HEK293 (cell line): ENCODE measurements around the gene HOXA10.

Experiments
- CTCF ChIA-PET: fragments of 350-600 bp; formaldehyde crosslinking; extraction: SDS; loops from one replicate; lab custom pipeline; 2021; ENCODE audit warnings: antibody characterized with exemption; lab: Yijun Ruan, JAX
- POLR2A ChIA-PET: fragments of 300-600 bp; formaldehyde crosslinking; extraction: SDS; loops from one replicate; lab custom pipeline; 2020; ENCODE audit warnings: antibody characterized with exemption, inconsistent platforms; lab: Yijun Ruan, JAX
- H3K27ac ChIP-seq: fragments of 200-500 bp; sonication (Bioruptor generic); 2 replicates; pipeline ENCODE4 v1.5.1; 2014; ENCODE audit warnings: low read depth, low read length, control low read depth, inconsistent platforms; ENCODE audit errors: extremely low read depth
- H3K36me3 ChIP-seq, 2 experiments: fragments of 200-500 bp in 1 of 2; sonication (Bioruptor generic) in 1 of 2; 1 replicate in 1 of 2; 2 replicates in 1 of 2; pipeline ENCODE4 v1.5.1; 2014 to 2017; ENCODE audit warnings: inconsistent platforms in 2 of 2, low read length in 2 of 2; ENCODE audit not compliant: control insufficient read depth in 2 of 2, insufficient read depth in 1 of 2
- H3K4me1 ChIP-seq: fragments of 200-500 bp; sonication (Bioruptor generic); 2 replicates; pipeline ENCODE4 v1.5.1; 2014; ENCODE audit warnings: mild to moderate bottlenecking, low read length, inconsistent platforms; ENCODE audit not compliant: control insufficient read depth, insufficient read depth
- H3K4me3 ChIP-seq: 2 replicates; pipeline ENCODE4 v1.5.1; 2011; ENCODE audit warnings: low read depth, mild to moderate bottlenecking, control low read depth, low read length, moderate library complexity
- H3K9me3 ChIP-seq: fragments of 200-500 bp; sonication (Bioruptor generic); 2 replicates; pipeline ENCODE4 v1.5.1; 2014; ENCODE audit warnings: low read depth, low read length, inconsistent platforms; ENCODE audit not compliant: control insufficient read depth, insufficient read depth
- BCL11A ChIP-seq: fragments of 450-650 bp; formaldehyde crosslinking; IDR thresholded peaks from 2 replicates; pipeline ENCODE4 v1.5.1; 2016; ENCODE audit warnings: low read depth, missing biosample characterization, missing genetic modification characterization
- GLI4 ChIP-seq: fragments of 450-650 bp; formaldehyde crosslinking; IDR thresholded peaks from 2 replicates; pipeline ENCODE4 v1.5.1; 2016; ENCODE audit warnings: missing biosample characterization, missing genetic modification characterization
- IKZF3 ChIP-seq: fragments of 450-650 bp; IDR thresholded peaks from 2 replicates; pipeline ENCODE4 v1.5.0; 2018; ENCODE audit warnings: missing biosample characterization, mild to moderate bottlenecking, missing genetic modification characterization, moderate library complexity
- MZF1 ChIP-seq: fragments of 450-650 bp; formaldehyde crosslinking; IDR thresholded peaks from 2 replicates; pipeline ENCODE4 v1.5.1; 2017; ENCODE audit warnings: missing biosample characterization, missing genetic modification characterization, borderline replicate concordance
- SETDB1 ChIP-seq: IDR thresholded peaks from one replicate; pipeline ENCODE4 v1.6.1; 2017; ENCODE audit warnings: mild to moderate bottlenecking, low read length, moderate library complexity, mixed read lengths; ENCODE audit not compliant: insufficient read length
- TCF7L2 ChIP-seq: IDR thresholded peaks from 2 replicates; pipeline ENCODE4 v1.6.1; 2011; ENCODE audit warnings: low read depth, mild to moderate bottlenecking, inconsistent platforms, low read length, moderate library complexity, borderline replicate concordance
- ZFHX2 ChIP-seq: fragments of 450-650 bp; formaldehyde crosslinking; conservative IDR thresholded peaks from 2 replicates; pipeline ENCODE4 v1.5.1; 2016; ENCODE audit warnings: missing biosample characterization, missing genetic modification characterization
- ZFP37 ChIP-seq: fragments of 450-650 bp; formaldehyde crosslinking; IDR thresholded peaks from 2 replicates; pipeline ENCODE4 v1.5.1; 2016; ENCODE audit warnings: missing biosample characterization, missing genetic modification characterization
- ZIC2 ChIP-seq: fragments of 450-650 bp; formaldehyde crosslinking; IDR thresholded peaks from 2 replicates; pipeline ENCODE4 v1.5.1; 2016; ENCODE audit warnings: missing biosample characterization, missing genetic modification characterization
- ZNF16 ChIP-seq: fragments of 450-650 bp; formaldehyde crosslinking; IDR thresholded peaks from 2 replicates; pipeline ENCODE4 v1.5.1; 2016; ENCODE audit warnings: low read depth, missing biosample characterization, missing genetic modification characterization
- ZNF214 ChIP-seq: fragments of 450-650 bp; formaldehyde crosslinking; IDR thresholded peaks from 2 replicates; pipeline ENCODE4 v1.5.1; 2017; ENCODE audit warnings: missing biosample characterization, mild to moderate bottlenecking, missing genetic modification characterization, borderline replicate concordance
- ZNF223 ChIP-seq: fragments of 450-650 bp; formaldehyde crosslinking; IDR thresholded peaks from 2 replicates; pipeline ENCODE4 v1.5.1; 2016; ENCODE audit warnings: missing biosample characterization, missing genetic modification characterization
- ZNF274 ChIP-seq, 2 experiments: fragments of 200-500 bp in 1 of 2; fragments of 450-650 bp in 1 of 2; sonication (Bioruptor generic) in 1 of 2; formaldehyde crosslinking in 1 of 2; IDR thresholded peaks; 2 replicates each; pipeline versions ENCODE4 v1.5.1 to v1.6.1; 2014 to 2016; ENCODE audit warnings: borderline replicate concordance in 1 of 2, inconsistent platforms in 1 of 2, low read length in 1 of 2, missing biosample characterization in 1 of 2, missing genetic modification characterization in 1 of 2
- ZNF394 ChIP-seq: fragments of 450-650 bp; formaldehyde crosslinking; IDR thresholded peaks from 2 replicates; pipeline ENCODE4 v1.5.1; 2016; ENCODE audit warnings: missing biosample characterization, missing genetic modification characterization, mild to moderate bottlenecking, moderate library complexity, borderline replicate concordance
- ZNF423 ChIP-seq: fragments of 450-650 bp; formaldehyde crosslinking; IDR thresholded peaks from 2 replicates; pipeline ENCODE4 v1.5.1; 2016; ENCODE audit warnings: missing biosample characterization, missing genetic modification characterization
- ZNF510 ChIP-seq: fragments of 450-650 bp; formaldehyde crosslinking; IDR thresholded peaks from 2 replicates; pipeline ENCODE4 v1.5.1; 2018; ENCODE audit warnings: mild to moderate bottlenecking, missing genetic modification characterization, missing biosample characterization; ENCODE audit not compliant: insufficient replicate concordance
- ZNF513 ChIP-seq: fragments of 450-650 bp; IDR thresholded peaks from 2 replicates; pipeline ENCODE4 v1.5.1; 2018; ENCODE audit warnings: missing biosample characterization, missing genetic modification characterization
- ZNF529 ChIP-seq: fragments of 450-650 bp; formaldehyde crosslinking; IDR thresholded peaks from 2 replicates; pipeline ENCODE4 v1.5.1; 2017; ENCODE audit warnings: missing genetic modification characterization, missing biosample characterization; ENCODE audit not compliant: insufficient replicate concordance
- ZNF558 ChIP-seq: fragments of 450-650 bp; formaldehyde crosslinking; IDR thresholded peaks from 2 replicates; pipeline ENCODE4 v1.5.1; 2016; ENCODE audit warnings: missing biosample characterization, missing genetic modification characterization
- ZNF560 ChIP-seq: fragments of 450-650 bp; formaldehyde crosslinking; IDR thresholded peaks from 2 replicates; pipeline ENCODE4 v1.5.1; 2017; ENCODE audit warnings: missing biosample characterization, missing genetic modification characterization, borderline replicate concordance
- ZNF645 ChIP-seq: fragments of 450-650 bp; formaldehyde crosslinking; IDR thresholded peaks from 2 replicates; pipeline ENCODE4; 2016; ENCODE audit warnings: missing biosample characterization, missing genetic modification characterization
- ZNF677 ChIP-seq: fragments of 450-650 bp; IDR thresholded peaks from 2 replicates; pipeline ENCODE4 v1.5.0; 2018; ENCODE audit warnings: missing biosample characterization, mild to moderate bottlenecking, missing genetic modification characterization, moderate library complexity
- TF ChIP-seq, protein P1 (sequence below): fragments of 450-650 bp; formaldehyde crosslinking; IDR thresholded peaks from 2 replicates; pipeline ENCODE4 v1.5.1; 2016; ENCODE audit warnings: missing biosample characterization, missing genetic modification characterization
- TF ChIP-seq, protein P2 (sequence below): fragments of 450-650 bp; formaldehyde crosslinking; IDR thresholded peaks from 2 replicates; pipeline ENCODE4 v1.5.1; 2016; ENCODE audit warnings: missing biosample characterization, missing genetic modification characterization, low read depth
- TF ChIP-seq, protein P3 (sequence below): fragments of 450-650 bp; formaldehyde crosslinking; IDR thresholded peaks from 2 replicates; pipeline ENCODE4 v1.5.1; 2016; ENCODE audit warnings: missing biosample characterization, missing genetic modification characterization

HOXA10 gene

GRCh38 chr7:27146491-27147198, 27.5 kb downstream of the HOXA10 start (continued):
- TF ChIP-seq ZNF513 (tag by site-specific recombination): no peak
- no peak for TF ChIP-seq ZNF558 (tag by site-specific recombination)
- 0 out of 2 replicates have a peak, but pooled peaks have one; percentile 43 for TF ChIP-seq ZFP37
- peak; percentile 69; the same call in 1 of the 2 replicates for TF ChIP-seq IKZF3 (tag by site-specific recombination)
- TF ChIP-seq ZNF529 (tag by site-specific recombination): no peak
- no peak for TF ChIP-seq ZNF510 (tag by site-specific recombination)
- TF ChIP-seq MZF1: no peak
- no peak for TF ChIP-seq ZNF677 (tag by site-specific recombination)
- no peak for TF ChIP-seq SETDB1
- TF ChIP-seq ZNF223 (tag by site-specific recombination): no peak
- TF ChIP-seq, protein P1, sequence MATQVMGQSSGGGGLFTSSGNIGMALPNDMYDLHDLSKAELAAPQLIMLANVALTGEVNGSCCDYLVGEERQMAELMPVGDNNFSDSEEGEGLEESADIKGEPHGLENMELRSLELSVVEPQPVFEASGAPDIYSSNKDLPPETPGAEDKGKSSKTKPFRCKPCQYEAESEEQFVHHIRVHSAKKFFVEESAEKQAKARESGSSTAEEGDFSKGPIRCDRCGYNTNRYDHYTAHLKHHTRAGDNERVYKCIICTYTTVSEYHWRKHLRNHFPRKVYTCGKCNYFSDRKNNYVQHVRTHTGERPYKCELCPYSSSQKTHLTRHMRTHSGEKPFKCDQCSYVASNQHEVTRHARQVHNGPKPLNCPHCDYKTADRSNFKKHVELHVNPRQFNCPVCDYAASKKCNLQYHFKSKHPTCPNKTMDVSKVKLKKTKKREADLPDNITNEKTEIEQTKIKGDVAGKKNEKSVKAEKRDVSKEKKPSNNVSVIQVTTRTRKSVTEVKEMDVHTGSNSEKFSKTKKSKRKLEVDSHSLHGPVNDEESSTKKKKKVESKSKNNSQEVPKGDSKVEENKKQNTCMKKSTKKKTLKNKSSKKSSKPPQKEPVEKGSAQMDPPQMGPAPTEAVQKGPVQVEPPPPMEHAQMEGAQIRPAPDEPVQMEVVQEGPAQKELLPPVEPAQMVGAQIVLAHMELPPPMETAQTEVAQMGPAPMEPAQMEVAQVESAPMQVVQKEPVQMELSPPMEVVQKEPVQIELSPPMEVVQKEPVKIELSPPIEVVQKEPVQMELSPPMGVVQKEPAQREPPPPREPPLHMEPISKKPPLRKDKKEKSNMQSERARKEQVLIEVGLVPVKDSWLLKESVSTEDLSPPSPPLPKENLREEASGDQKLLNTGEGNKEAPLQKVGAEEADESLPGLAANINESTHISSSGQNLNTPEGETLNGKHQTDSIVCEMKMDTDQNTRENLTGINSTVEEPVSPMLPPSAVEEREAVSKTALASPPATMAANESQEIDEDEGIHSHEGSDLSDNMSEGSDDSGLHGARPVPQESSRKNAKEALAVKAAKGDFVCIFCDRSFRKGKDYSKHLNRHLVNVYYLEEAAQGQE (tag by site-specific recombination): no peak
- TF ChIP-seq, protein P2, sequence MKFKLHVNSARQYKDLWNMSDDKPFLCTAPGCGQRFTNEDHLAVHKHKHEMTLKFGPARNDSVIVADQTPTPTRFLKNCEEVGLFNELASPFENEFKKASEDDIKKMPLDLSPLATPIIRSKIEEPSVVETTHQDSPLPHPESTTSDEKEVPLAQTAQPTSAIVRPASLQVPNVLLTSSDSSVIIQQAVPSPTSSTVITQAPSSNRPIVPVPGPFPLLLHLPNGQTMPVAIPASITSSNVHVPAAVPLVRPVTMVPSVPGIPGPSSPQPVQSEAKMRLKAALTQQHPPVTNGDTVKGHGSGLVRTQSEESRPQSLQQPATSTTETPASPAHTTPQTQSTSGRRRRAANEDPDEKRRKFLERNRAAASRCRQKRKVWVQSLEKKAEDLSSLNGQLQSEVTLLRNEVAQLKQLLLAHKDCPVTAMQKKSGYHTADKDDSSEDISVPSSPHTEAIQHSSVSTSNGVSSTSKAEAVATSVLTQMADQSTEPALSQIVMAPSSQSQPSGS: no peak

DNA sequence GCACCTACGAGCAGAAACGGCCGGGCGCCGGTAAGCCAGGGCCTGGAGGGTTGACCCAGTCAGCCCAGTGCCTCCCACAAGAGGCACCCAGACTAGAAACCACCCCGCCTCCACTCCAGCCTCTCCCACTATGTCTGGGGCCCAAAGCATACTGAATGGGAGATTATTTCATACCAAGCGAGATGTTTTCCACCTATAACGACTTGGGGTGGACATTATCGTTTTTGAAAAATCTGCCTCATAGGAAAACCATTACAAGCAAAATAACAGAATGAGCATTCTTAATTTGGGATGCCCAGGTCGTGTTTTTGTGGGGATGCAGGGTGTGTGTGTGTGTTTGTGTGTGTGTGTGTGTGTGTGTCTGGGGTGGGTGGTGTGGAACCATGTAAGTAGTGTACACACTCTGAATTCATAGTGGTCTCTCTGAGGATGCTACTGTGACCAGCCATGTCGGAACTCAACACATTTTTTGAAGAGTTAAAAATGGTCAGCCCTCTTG, 28.2 kb downstream of the HOXA10 start:
- H3K4me3 ChIP-seq: no peak overlapping the region
- POLR2A ChIA-PET: interaction anchor here (1.6 kb wide), 1 partner anchor 24 kb away, joined by 3 read pairs; no protein-coding TSS in a partner anchor
- CTCF ChIA-PET: interaction anchor here (0.5 to 4.1 kb wide), 6 partner anchors 292 to 1146 kb away, joined by 3 to 34 read pairs (median 4); no protein-coding TSS in a partner anchor
- TF ChIP-seq BCL11A (tag by site-specific recombination) (no peak), ZNF214 (tag by site-specific recombination) (no peak), ZNF560 (no peak), ZFHX2 (tag by site-specific recombination) (peak; percentile 62), TCF7L2 (no peak), GLI4 (tag by site-specific recombination) (no peak), ZNF274 (IDR thresholded peaks at IDR 0.05; ENCODE audit: low read length) (no peak), ZNF274 (tag by site-specific recombination; IDR thresholded peaks at IDR 0.05; ENCODE audit: borderline replicate concordance) (no peak), ZNF394 (tag by site-specific recombination) (no peak), ZNF645 (tag by site-specific recombination) (no peak), ZNF423 (tag by site-specific recombination) (no peak), ZNF510 (tag by site-specific recombination) (no peak), ZNF16 (tag by site-specific recombination) (no peak), ZIC2 (tag by site-specific recombination) (no peak)
- TF ChIP-seq, protein P3, sequence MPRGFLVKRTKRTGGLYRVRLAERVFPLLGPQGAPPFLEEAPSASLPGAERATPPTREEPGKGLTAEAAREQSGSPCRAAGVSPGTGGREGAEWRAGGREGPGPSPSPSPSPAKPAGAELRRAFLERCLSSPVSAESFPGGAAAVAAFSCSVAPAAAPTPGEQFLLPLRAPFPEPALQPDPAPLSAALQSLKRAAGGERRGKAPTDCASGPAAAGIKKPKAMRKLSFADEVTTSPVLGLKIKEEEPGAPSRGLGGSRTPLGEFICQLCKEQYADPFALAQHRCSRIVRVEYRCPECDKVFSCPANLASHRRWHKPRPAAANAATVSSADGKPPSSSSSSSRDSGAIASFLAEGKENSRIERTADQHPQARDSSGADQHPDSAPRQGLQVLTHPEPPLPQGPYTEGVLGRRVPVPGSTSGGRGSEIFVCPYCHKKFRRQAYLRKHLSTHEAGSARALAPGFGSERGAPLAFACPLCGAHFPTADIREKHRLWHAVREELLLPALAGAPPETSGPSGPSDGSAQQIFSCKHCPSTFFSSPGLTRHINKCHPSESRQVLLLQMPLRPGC: no peak

More for the DNA sequence above, 28.2 kb downstream of the HOXA10 start:
- peaks cover 16% of the 10 kb centered on the region for H3K4me1 ChIP-seq
- H3K36me3 ChIP-seq: peaks cover 0 to 70% of the 10 kb centered on the region in 2 experiments; a peak in 2 of 3 replicates
- H3K27ac ChIP-seq: peak overlapping the region; percentile 99
- H3K9me3 ChIP-seq: no peaks in the 10 kb centered on the region
